NB4 (cell line): ENCODE data around the gene KDM1B.

Experiments
- DNase-seq: peaks from one replicate; pipeline ENCODE4 v3.0.0; 2010; ENCODE audit warnings: low read depth
- H3K4me3 ChIP-seq: one replicate; pipeline ENCODE4 v1.5.1; 2011; ENCODE audit warnings: mild to moderate bottlenecking, low read depth, low read length, moderate library complexity
- CTCF ChIP-seq: IDR thresholded peaks from one replicate; pipeline ENCODE4 v1.5.1; 2012; ENCODE audit warnings: low read depth, low read length
- MAX ChIP-seq: IDR thresholded peaks from 2 replicates; pipeline ENCODE4 v1.6.1; 2011; ENCODE audit warnings: low read depth, low read length
- MYC ChIP-seq: IDR thresholded peaks from 2 replicates; pipeline ENCODE4 v1.6.1; 2011; ENCODE audit warnings: low read depth, low read length
- POLR2A ChIP-seq: IDR thresholded peaks from 2 replicates; pipeline ENCODE4 v1.6.1; 2011; ENCODE audit warnings: mild to moderate bottlenecking; ENCODE audit not compliant: insufficient read length; ENCODE audit errors: extremely low read depth

KDM1B gene

GRCh38 chr6:18185624-18186023, 30.4 kb downstream of the KDM1B start:
- DNase-seq, result no peak
- TF ChIP-seq CTCF (no peak), POLR2A (no peak), MYC (no peak), MAX (no peak)
- H3K4me3 ChIP-seq, result no peak overlapping the region

- no peak for DNase-seq
- no peak for TF ChIP-seq POLR2A
- no peak for TF ChIP-seq MYC
- no peak for TF ChIP-seq CTCF
- TF ChIP-seq MAX, result no peak
- no peak overlapping the region for H3K4me3 ChIP-seq
Measured at GRCh38 chr6:18186033-18186432, 30.8 kb downstream of the KDM1B start.

GRCh38 chr6:18186540-18187250, 31.5 kb downstream of the KDM1B start:
- no peak overlapping the region for H3K4me3 ChIP-seq
- DNase-seq, result peak; percentile 52
- TF ChIP-seq MAX (no peak), MYC (no peak)

GRCh38 chr6:18187701-18188100, 32.5 kb downstream of the KDM1B start:
- no peak for TF ChIP-seq CTCF
- no peak for TF ChIP-seq POLR2A
- no peak for TF ChIP-seq MAX
- no peak for TF ChIP-seq MYC
- H3K4me3 ChIP-seq, result no peak overlapping the region
- no peak for DNase-seq

- TF ChIP-seq MYC (no peak), MAX (no peak), CTCF (no peak), POLR2A (no peak)
- DNase-seq, result no peak
- no peak overlapping the region for H3K4me3 ChIP-seq
Measured at GRCh38 chr6:18189196-18189595, 34.0 kb downstream of the KDM1B start.

- DNase-seq, result no peak
- TF ChIP-seq MYC (no peak), CTCF (no peak), MAX (no peak), POLR2A (no peak)
- no peak overlapping the region for H3K4me3 ChIP-seq
Measured at GRCh38 chr6:18192026-18192425, 36.8 kb downstream of the KDM1B start.
